Fibroblast of mammary gland (primary cell): Measurements from ENCODE around the gene FAF2.

ENCODE experiments used
- DNase-seq: peaks from one replicate; pipeline ENCODE4 v3.0.0-alpha.2; 2010; ENCODE audit warnings: low read depth
- H3K4me3 ChIP-seq: 2 replicates; pipeline ENCODE4 v1.5.1; 2011; ENCODE audit warnings: low read depth, mild to moderate bottlenecking, low read length, moderate library complexity; ENCODE audit not compliant: control insufficient read depth
- TF ChIP-seq, protein P1 (sequence below): conservative IDR thresholded peaks from 2 replicates; pipeline ENCODE4 v1.5.1; 2011; ENCODE audit warnings: low read depth, low read length, inconsistent platforms; ENCODE audit not compliant: control insufficient read depth, insufficient read depth

The FAF2 gene

DNA sequence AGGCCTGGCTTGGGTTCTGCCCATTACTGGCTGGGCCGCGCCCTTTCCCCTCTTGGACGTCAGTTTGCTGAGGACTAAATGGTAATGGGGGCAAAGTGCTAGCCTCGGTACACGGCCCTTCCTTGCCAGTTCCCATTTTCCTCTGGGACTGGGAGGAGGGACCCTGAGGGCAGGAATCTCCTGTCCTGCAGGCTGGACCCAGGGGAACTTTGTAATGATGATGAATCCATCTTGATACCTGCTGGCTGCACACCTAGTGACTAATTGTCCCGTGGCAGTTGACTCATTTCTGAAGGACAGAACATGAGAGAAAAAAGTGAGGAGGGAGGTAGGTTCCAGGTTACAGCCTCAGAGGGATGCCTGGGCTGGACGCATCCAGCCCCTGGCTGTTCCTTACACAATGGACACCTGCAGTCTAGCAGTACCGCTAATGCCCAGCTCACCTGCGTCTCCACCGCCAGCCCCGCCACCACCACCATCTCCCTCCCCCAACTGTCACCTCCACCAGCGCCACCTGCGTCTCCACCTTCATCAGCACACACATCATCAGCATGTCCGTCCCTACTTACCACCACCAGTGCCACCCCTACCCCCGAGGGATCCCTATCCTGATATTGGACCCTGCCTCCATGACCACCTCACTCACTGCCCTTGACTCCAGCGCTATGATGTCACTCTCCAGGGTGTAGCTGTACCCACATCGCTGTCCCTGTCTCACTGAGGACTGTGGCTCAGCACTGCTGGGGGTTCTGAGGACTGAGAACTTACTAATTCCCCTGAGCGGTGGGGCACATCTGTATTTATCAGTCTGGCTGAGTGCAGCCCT, 105.3 kb downstream of the FAF2 start:
- no peak for DNase-seq
- no peak overlapping the region for H3K4me3 ChIP-seq
- TF ChIP-seq, protein P1, sequence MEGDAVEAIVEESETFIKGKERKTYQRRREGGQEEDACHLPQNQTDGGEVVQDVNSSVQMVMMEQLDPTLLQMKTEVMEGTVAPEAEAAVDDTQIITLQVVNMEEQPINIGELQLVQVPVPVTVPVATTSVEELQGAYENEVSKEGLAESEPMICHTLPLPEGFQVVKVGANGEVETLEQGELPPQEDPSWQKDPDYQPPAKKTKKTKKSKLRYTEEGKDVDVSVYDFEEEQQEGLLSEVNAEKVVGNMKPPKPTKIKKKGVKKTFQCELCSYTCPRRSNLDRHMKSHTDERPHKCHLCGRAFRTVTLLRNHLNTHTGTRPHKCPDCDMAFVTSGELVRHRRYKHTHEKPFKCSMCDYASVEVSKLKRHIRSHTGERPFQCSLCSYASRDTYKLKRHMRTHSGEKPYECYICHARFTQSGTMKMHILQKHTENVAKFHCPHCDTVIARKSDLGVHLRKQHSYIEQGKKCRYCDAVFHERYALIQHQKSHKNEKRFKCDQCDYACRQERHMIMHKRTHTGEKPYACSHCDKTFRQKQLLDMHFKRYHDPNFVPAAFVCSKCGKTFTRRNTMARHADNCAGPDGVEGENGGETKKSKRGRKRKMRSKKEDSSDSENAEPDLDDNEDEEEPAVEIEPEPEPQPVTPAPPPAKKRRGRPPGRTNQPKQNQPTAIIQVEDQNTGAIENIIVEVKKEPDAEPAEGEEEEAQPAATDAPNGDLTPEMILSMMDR, result no peak

DNA sequence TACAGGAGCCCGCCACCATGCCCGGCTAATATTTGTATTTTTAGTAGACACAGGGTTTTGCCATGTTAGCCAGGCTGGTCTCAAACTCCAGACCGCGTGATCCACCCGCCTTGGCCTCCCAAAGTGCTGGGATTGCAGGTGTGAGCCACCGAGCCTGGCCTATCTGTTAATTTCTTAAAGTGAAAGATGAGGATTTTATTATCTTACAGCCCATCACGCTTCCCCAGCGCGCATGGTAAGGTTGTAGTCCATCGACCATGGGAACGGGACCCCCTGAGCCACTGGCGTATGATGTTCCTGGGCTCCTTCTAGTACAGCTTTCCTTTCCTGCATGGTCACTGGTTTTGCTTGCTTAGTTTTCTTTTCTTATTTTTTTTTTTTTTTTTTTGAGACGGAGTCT, 109.7 kb downstream of the FAF2 start:
- no peak overlapping the region for H3K4me3 ChIP-seq
- TF ChIP-seq, protein P1, result no peak
- DNase-seq, result no peak
